ENCODE data around the gene GTPBP1.

GRCh38 chr22:38698407-38699094, 7.2 kb upstream of the GTPBP1 start:
- TF ChIP-seq YY1 (IDR thresholded peaks at IDR 0.05; ENCODE audit: insufficient read depth, insufficient read length): no peak
- no peak for TF ChIP-seq ZNF274 (IDR thresholded peaks at IDR 0.05; ENCODE audit: low read depth, low read length)
